GM18499 (cell line): Measurements from ENCODE around the gene NXNL2.

Experiments
- ATAC-seq: cut with Tn5 transposase; IDR thresholded peaks from one replicate; pipeline ENCODE4 v1.9.1; 2021; ENCODE audit warnings: moderate number of reproducible peaks; ENCODE audit not compliant: insufficient read depth, unreplicated experiment

The NXNL2 gene

GRCh38 chr9:88577256-88578120, 42.5 kb downstream of the NXNL2 start:
- no peak for ATAC-seq

- ATAC-seq = no peak
Observed at GRCh38 chr9:88578121-88579049, 43.4 kb downstream of the NXNL2 start.

GRCh38 chr9:88579050-88579715, 44.2 kb downstream of the NXNL2 start:
- no peak for ATAC-seq

- ATAC-seq = no peak
Observed at GRCh38 chr9:88580961-88581360, 46.0 kb downstream of the NXNL2 start.

GRCh38 chr9:88583901-88584596, 49.1 kb downstream of the NXNL2 start:
- no peak for ATAC-seq

- ATAC-seq = no peak
Observed at GRCh38 chr9:88585426-88585825, 50.4 kb downstream of the NXNL2 start.

- ATAC-seq = no peak
Observed at GRCh38 chr9:88586452-88586851, 51.5 kb downstream of the NXNL2 start.

GRCh38 chr9:88587182-88587581, 52.2 kb downstream of the NXNL2 start:
- ATAC-seq = no peak

- ATAC-seq = no peak
Observed at GRCh38 chr9:88587885-88588649, 53.1 kb downstream of the NXNL2 start.

- ATAC-seq = no peak
Observed at GRCh38 chr9:88589656-88590055, 54.7 kb downstream of the NXNL2 start.

- no peak for ATAC-seq
Observed at GRCh38 chr9:88590558-88591146, 55.7 kb downstream of the NXNL2 start.

GRCh38 chr9:88593537-88594185, 58.7 kb downstream of the NXNL2 start:
- ATAC-seq = no peak
